LNCAP (cell line): ENCODE data around the gene OTOS.

Source experiments
- CTCF ChIP-seq: fragments of 450-650 bp; IDR thresholded peaks from 2 replicates; pipeline ENCODE4 v1.5.1; 2017; ENCODE audit warnings: mild to moderate bottlenecking

The OTOS gene

GRCh38 chr2:240166191-240166590 lies 25.7 kb upstream of the OTOS start:
- TF ChIP-seq CTCF = no peak

- no peak for TF ChIP-seq CTCF
Observed at GRCh38 chr2:240165661-240166060, 25.2 kb upstream of the OTOS start.

- TF ChIP-seq CTCF = no peak
Observed at GRCh38 chr2:240165034-240165433, 24.6 kb upstream of the OTOS start.

GRCh38 chr2:240164586-240164985 lies 24.1 kb upstream of the OTOS start:
- TF ChIP-seq CTCF = no peak

- TF ChIP-seq CTCF = no peak
Observed at GRCh38 chr2:240163844-240164574, 23.6 kb upstream of the OTOS start.

GRCh38 chr2:240162939-240163714 lies 22.7 kb upstream of the OTOS start:
- no peak for TF ChIP-seq CTCF

GRCh38 chr2:240162531-240162930 lies 22.1 kb upstream of the OTOS start:
- TF ChIP-seq CTCF = no peak
